HepG2 (cell line): ENCODE results near the gene GDI1. TPM values are rescaled to one million over a fixed set of nuclear protein-coding genes. Genes with fewer than 3 reads are reported as not detected.

Source experiments
- ARHGAP35 ChIP-seq: sonication (generic); formaldehyde crosslinking; IDR thresholded peaks from 2 replicates; pipeline ENCODE4 v1.9.0; 2022; ENCODE audit warnings: mild to moderate bottlenecking, inconsistent platforms, moderate library complexity, missing genetic modification reagents, borderline replicate concordance
- HHEX ChIP-seq: IDR thresholded peaks from 2 replicates; pipeline ENCODE4 v1.6.1; 2016; ENCODE audit warnings: control low read depth
- MAFF ChIP-seq: IDR thresholded peaks from 2 replicates; pipeline ENCODE4 v1.6.1; 2011; ENCODE audit warnings: low read depth, low read length, improper control_type of control experiment
- NAIF1 ChIP-seq: sonication (generic); formaldehyde crosslinking; IDR thresholded peaks from 2 replicates; pipeline ENCODE4 v1.5.0; 2020; ENCODE audit warnings: mild to moderate bottlenecking, missing genetic modification reagents, borderline replicate concordance
- NFIC ChIP-seq: IDR thresholded peaks from 2 replicates; pipeline ENCODE4 v1.6.1; 2012; ENCODE audit warnings: mild to moderate bottlenecking, low read length, inconsistent platforms
- PRDM10 ChIP-seq: sonication (generic); formaldehyde crosslinking; IDR thresholded peaks from 2 replicates; pipeline ENCODE4 v1.4.0; 2020; ENCODE audit warnings: low read depth, missing genetic modification reagents
- SALL1 ChIP-seq: sonication (generic); formaldehyde crosslinking; IDR thresholded peaks from 2 replicates; pipeline ENCODE4 v1.8.0; 2022; ENCODE audit warnings: mild to moderate bottlenecking, missing genetic modification reagents
- SIX4 ChIP-seq: sonication (generic); formaldehyde crosslinking; IDR thresholded peaks from 2 replicates; pipeline ENCODE4 v1.4.0; 2020; ENCODE audit warnings: missing genetic modification reagents
- SNAI1 ChIP-seq: sonication (generic); formaldehyde crosslinking; IDR thresholded peaks from 2 replicates; pipeline ENCODE4 v1.5.0; 2020; ENCODE audit warnings: mild to moderate bottlenecking, missing genetic modification reagents, borderline replicate concordance
- SOX6 ChIP-seq, 2 experiments: fragments of 450-650 bp in 1 of 2; sonication (generic) in 1 of 2; formaldehyde crosslinking in 1 of 2; IDR thresholded peaks; 2 replicates each; pipeline versions ENCODE4 v1.4.0 to v1.6.1; 2017 to 2020; ENCODE audit warnings: antibody characterized with exemption in 1 of 2, mild to moderate bottlenecking in 1 of 2, missing genetic modification reagents in 1 of 2
- THAP11 ChIP-seq: IDR thresholded peaks from 2 replicates; pipeline ENCODE4 v1.6.1; 2016; ENCODE audit warnings: missing biosample characterization, missing genetic modification reagents
- ZNF441 ChIP-seq: sonication (generic); formaldehyde crosslinking; IDR thresholded peaks from 2 replicates; pipeline ENCODE4 v1.7.0; 2021; ENCODE audit warnings: missing genetic modification reagents, borderline replicate concordance
- ZNF781 ChIP-seq: sonication (generic); formaldehyde crosslinking; IDR thresholded peaks from 2 replicates; pipeline ENCODE4 v1.5.1; 2020; ENCODE audit warnings: borderline replicate concordance, mild to moderate bottlenecking, missing genetic modification reagents; ENCODE audit errors: not compliant biosample characterization
- ZSCAN9 ChIP-seq: IDR thresholded peaks from 2 replicates; pipeline ENCODE4 v1.6.1; 2016; ENCODE audit warnings: borderline replicate concordance
- polyA plus RNA-seq, 8 experiments: library from polyadenylated mRNA; depleted of rRNA in 3 of 8; stranded (reverse) in 7 of 8; unstranded in 1 of 8; fragments of >200 nt; fragmentation: Illumina TruSeq in 4 of 8; extraction: Trizol in 4 of 8; gene quantifications; 2 replicates each; pipeline versions ENCODE4 v1.2.1 to v1.2.3, GENCODE V29; 2011 to 2016; ENCODE audit warnings: low read depth in 4 of 8, missing spikeins in 1 of 8, mixed read lengths in 1 of 8; ENCODE audit not compliant: insufficient read depth in 1 of 8
- total RNA-seq, 5 experiments: library from RNA; depleted of rRNA; stranded (reverse); fragments of >200 nt; fragmentation: Illumina TruSeq; extraction: Trizol; gene quantifications; 2 replicates each; pipeline ENCODE4 v1.2.3, GENCODE V29; 2016; ENCODE audit warnings: low read depth in 1 of 5
- TF ChIP-seq, protein P1 (sequence below), 2 experiments: sonication (generic) in 1 of 2; formaldehyde crosslinking in 1 of 2; IDR thresholded peaks; 2 replicates each; pipeline versions ENCODE4 v1.6.1 to v1.9.0; 2014 to 2022; ENCODE audit warnings: antibody characterized with exemption in 1 of 2, borderline replicate concordance in 1 of 2, inconsistent platforms in 1 of 2, low read depth in 1 of 2, missing genetic modification reagents in 1 of 2

Gene GDI1
- total and polyA plus RNA-seq, 2 of the 13 experiments (the other 11 are each of a cell fraction or from before 2014, with no cell fraction given): 17.4 to 105 TPM

GRCh38 chrX:154428176-154429171 is 8.5 kb upstream of the GDI1 start, which contains the start of gene ATP6AP1 (continued):
- TF ChIP-seq ARHGAP35 (CRISPR knock-in tag) (no peak), ZSCAN9 (no peak), SIX4 (CRISPR knock-in tag) (0 out of 2 replicates have a peak, but pooled peaks have one; percentile 17), HHEX (CRISPR knock-in tag) (no peak), ZNF781 (CRISPR knock-in tag) (no peak), MAFF (no peak), THAP11 (CRISPR knock-in tag) (peak; percentile 67), ZNF441 (CRISPR knock-in tag) (no peak), SOX6 (IDR thresholded peaks at IDR 0.05) (no peak), SOX6 (CRISPR knock-in tag; IDR thresholded peaks at IDR 0.05) (no peak; the same call in 1 of the 2 replicates), SALL1 (CRISPR knock-in tag) (peak; percentile 53), PRDM10 (CRISPR knock-in tag) (no peak), SNAI1 (CRISPR knock-in tag) (no peak), NAIF1 (CRISPR knock-in tag) (no peak), NFIC (no peak)
- TF ChIP-seq, protein P1, sequence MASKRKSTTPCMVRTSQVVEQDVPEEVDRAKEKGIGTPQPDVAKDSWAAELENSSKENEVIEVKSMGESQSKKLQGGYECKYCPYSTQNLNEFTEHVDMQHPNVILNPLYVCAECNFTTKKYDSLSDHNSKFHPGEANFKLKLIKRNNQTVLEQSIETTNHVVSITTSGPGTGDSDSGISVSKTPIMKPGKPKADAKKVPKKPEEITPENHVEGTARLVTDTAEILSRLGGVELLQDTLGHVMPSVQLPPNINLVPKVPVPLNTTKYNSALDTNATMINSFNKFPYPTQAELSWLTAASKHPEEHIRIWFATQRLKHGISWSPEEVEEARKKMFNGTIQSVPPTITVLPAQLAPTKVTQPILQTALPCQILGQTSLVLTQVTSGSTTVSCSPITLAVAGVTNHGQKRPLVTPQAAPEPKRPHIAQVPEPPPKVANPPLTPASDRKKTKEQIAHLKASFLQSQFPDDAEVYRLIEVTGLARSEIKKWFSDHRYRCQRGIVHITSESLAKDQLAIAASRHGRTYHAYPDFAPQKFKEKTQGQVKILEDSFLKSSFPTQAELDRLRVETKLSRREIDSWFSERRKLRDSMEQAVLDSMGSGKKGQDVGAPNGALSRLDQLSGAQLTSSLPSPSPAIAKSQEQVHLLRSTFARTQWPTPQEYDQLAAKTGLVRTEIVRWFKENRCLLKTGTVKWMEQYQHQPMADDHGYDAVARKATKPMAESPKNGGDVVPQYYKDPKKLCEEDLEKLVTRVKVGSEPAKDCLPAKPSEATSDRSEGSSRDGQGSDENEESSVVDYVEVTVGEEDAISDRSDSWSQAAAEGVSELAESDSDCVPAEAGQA (IDR thresholded peaks at IDR 0.05; ENCODE audit: low read depth): 0 out of 2 replicates have a peak, but pooled peaks have one; percentile 40
- TF ChIP-seq, protein P1 (CRISPR knock-in tag; IDR thresholded peaks at IDR 0.05; ENCODE audit: borderline replicate concordance): no peak
